ENCODE measurements around the gene JAZF1.

GRCh38 chr7:27955596-27955995 lies 225.0 kb downstream of the JAZF1 start:
- TF ChIP-seq SUZ12 (IDR thresholded peaks at IDR 0.05; ENCODE audit: extremely low read depth, insufficient read depth, insufficient read length) (no peak), YY1 (IDR thresholded peaks at IDR 0.05; ENCODE audit: insufficient read depth, insufficient read length) (no peak)
